ENCODE results near the gene NRP2.

Gene NRP2

GRCh38 chr2:205834796-205835195 lies 152.5 kb downstream of the NRP2 start:
- no peaks in the 10 kb centered on the region for H3K36me3 ChIP-seq (ENCODE audit: control insufficient read depth in 2 of 2, insufficient read depth in 2 of 2, low read length in 2 of 2)
- H3K27me3 ChIP-seq (ENCODE audit: control insufficient read depth in 1 of 2, insufficient read depth in 2 of 2, low read length in 2 of 2), result no peaks in the 10 kb centered on the region
- H3K9ac ChIP-seq (ENCODE audit: low read length in 2 of 2), result peak overlapping the region in 1 of 2 donors; percentile 1
- H3K4me1 ChIP-seq (ENCODE audit: control insufficient read depth, insufficient read depth, low read length), result peaks cover 20% of the 10 kb centered on the region
- H3K9me3 ChIP-seq (ENCODE audit: control insufficient read depth in 2 of 2, low read length in 2 of 2), result no peaks in the 10 kb centered on the region
- H3K27ac ChIP-seq (ENCODE audit: low read length), result peak overlapping the region; percentile 53
- H3K4me3 ChIP-seq (ENCODE audit: low read length in 2 of 2), result no peak overlapping the region

GRCh38 chr2:205835251-205835791 lies 153.0 kb downstream of the NRP2 start:
- Histone ChIP-seq H3K27ac (ENCODE audit: low read length) (peak overlapping the region; percentile 53), H3K36me3 (ENCODE audit: control insufficient read depth in 2 of 2, insufficient read depth in 2 of 2, low read length in 2 of 2) (no peaks in the 10 kb centered on the region), H3K27me3 (ENCODE audit: control insufficient read depth in 1 of 2, insufficient read depth in 2 of 2, low read length in 2 of 2) (no peaks in the 10 kb centered on the region), H3K9me3 (ENCODE audit: control insufficient read depth in 2 of 2, low read length in 2 of 2) (no peaks in the 10 kb centered on the region), H3K4me3 (ENCODE audit: low read length in 2 of 2) (peak overlapping the region in 1 of 2 donors; percentile 10), H3K9ac (ENCODE audit: low read length in 2 of 2) (peak overlapping the region in 1 of 2 donors; percentile 1), H3K4me1 (ENCODE audit: control insufficient read depth, insufficient read depth, low read length) (peaks cover 20% of the 10 kb centered on the region)

- Histone ChIP-seq H3K4me3 (ENCODE audit: low read length in 2 of 2) (peak overlapping the region in 1 of 2 donors; percentile 37), H3K27me3 (ENCODE audit: control insufficient read depth in 1 of 2, insufficient read depth in 2 of 2, low read length in 2 of 2) (no peaks in the 10 kb centered on the region), H3K27ac (ENCODE audit: low read length) (peak overlapping the region; percentile 92), H3K36me3 (ENCODE audit: control insufficient read depth in 2 of 2, insufficient read depth in 2 of 2, low read length in 2 of 2) (no peaks in the 10 kb centered on the region), H3K4me1 (ENCODE audit: control insufficient read depth, insufficient read depth, low read length) (peaks cover 20% of the 10 kb centered on the region), H3K9ac (ENCODE audit: low read length in 2 of 2) (peak overlapping the region; percentile 6 to 63), H3K9me3 (ENCODE audit: control insufficient read depth in 2 of 2, low read length in 2 of 2) (no peaks in the 10 kb centered on the region)
Measured at GRCh38 chr2:205835923-205836322, 153.6 kb downstream of the NRP2 start.

GRCh38 chr2:205836477-205837221 lies 154.3 kb downstream of the NRP2 start:
- Histone ChIP-seq H3K27ac (ENCODE audit: low read length) (peak overlapping the region; percentile 92), H3K9me3 (ENCODE audit: control insufficient read depth in 2 of 2, low read length in 2 of 2) (no peaks in the 10 kb centered on the region), H3K9ac (ENCODE audit: low read length in 2 of 2) (peak overlapping the region; percentile 6 to 63), H3K27me3 (ENCODE audit: control insufficient read depth in 1 of 2, insufficient read depth in 2 of 2, low read length in 2 of 2) (no peaks in the 10 kb centered on the region), H3K36me3 (ENCODE audit: control insufficient read depth in 2 of 2, insufficient read depth in 2 of 2, low read length in 2 of 2) (no peaks in the 10 kb centered on the region), H3K4me1 (ENCODE audit: control insufficient read depth, insufficient read depth, low read length) (peaks cover 24% of the 10 kb centered on the region), H3K4me3 (ENCODE audit: low read length in 2 of 2) (peak overlapping the region in 1 of 2 donors; percentile 37)

GRCh38 chr2:205837663-205838062 lies 155.4 kb downstream of the NRP2 start:
- no peaks in the 10 kb centered on the region for H3K36me3 ChIP-seq (ENCODE audit: control insufficient read depth in 2 of 2, insufficient read depth in 2 of 2, low read length in 2 of 2)

GRCh38 chr2:205845446-205845845 lies 163.1 kb downstream of the NRP2 start:
- H3K4me3 ChIP-seq (ENCODE audit: low read length in 2 of 2), result no peak overlapping the region

More at GRCh38 chr2:205837663-205838062, 155.4 kb downstream of the NRP2 start:
- peak overlapping the region; percentile 92 for H3K27ac ChIP-seq (ENCODE audit: low read length)
- no peaks in the 10 kb centered on the region for H3K9me3 ChIP-seq (ENCODE audit: control insufficient read depth in 2 of 2, low read length in 2 of 2)
- H3K9ac ChIP-seq (ENCODE audit: low read length in 2 of 2), result no peak overlapping the region
- H3K27me3 ChIP-seq (ENCODE audit: control insufficient read depth in 1 of 2, insufficient read depth in 2 of 2, low read length in 2 of 2), result no peaks in the 10 kb centered on the region
- peaks cover 25% of the 10 kb centered on the region for H3K4me1 ChIP-seq (ENCODE audit: control insufficient read depth, insufficient read depth, low read length)
- no peak overlapping the region for H3K4me3 ChIP-seq (ENCODE audit: low read length in 2 of 2)

More at GRCh38 chr2:205845446-205845845, 163.1 kb downstream of the NRP2 start:
- Histone ChIP-seq H3K36me3 (ENCODE audit: control insufficient read depth in 2 of 2, insufficient read depth in 2 of 2, low read length in 2 of 2) (no peaks in the 10 kb centered on the region), H3K27me3 (ENCODE audit: control insufficient read depth in 1 of 2, insufficient read depth in 2 of 2, low read length in 2 of 2) (no peaks in the 10 kb centered on the region), H3K9ac (ENCODE audit: low read length in 2 of 2) (no peak overlapping the region), H3K9me3 (ENCODE audit: control insufficient read depth in 2 of 2, low read length in 2 of 2) (no peaks in the 10 kb centered on the region), H3K27ac (ENCODE audit: low read length) (no peak overlapping the region), H3K4me1 (ENCODE audit: control insufficient read depth, insufficient read depth, low read length) (peaks cover 14% of the 10 kb centered on the region)

Data from stomach smooth muscle (tissue), 2 donors.